Stimulated activated CD8-positive, alpha-beta memory T cell treated with anti-CD3 and anti-CD28 coated beads, Interleukin-4, amount 100 ng/mL, for 24 hours (primary cell): ENCODE data around the gene VPS37B.

Experiments
- DNase-seq: peaks from one replicate; pipeline ENCODE4 v3.0.0-alpha.2; 2020; ENCODE audit warnings: low read depth

The VPS37B gene

GRCh38 chr12:122866379-122866778 is 29.5 kb downstream of the VPS37B start:
- no peak for DNase-seq

- DNase-seq: no peak
Measured at GRCh38 chr12:122865268-122866231, 30.4 kb downstream of the VPS37B start.

DNA sequence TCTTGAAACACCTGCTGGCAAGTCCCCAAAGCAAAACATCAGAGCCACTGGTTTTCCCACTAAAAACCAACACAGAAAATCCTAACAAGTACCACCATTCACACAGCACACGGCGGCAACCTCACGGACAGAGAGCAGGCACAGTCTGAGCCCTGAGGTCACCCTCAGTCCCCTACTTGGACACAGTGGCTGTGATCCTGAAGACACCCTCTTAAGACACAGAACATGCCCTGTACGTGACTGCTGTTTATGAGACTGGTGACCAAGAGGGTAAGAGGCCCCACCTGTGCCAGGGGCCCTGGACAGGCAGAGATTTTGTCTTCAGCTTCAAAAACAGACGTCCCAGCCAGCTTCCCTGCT is 31.1 kb downstream of the VPS37B start:
- no peak for DNase-seq

- DNase-seq: no peak
Measured at GRCh38 chr12:122862872-122863701, 32.8 kb downstream of the VPS37B start.

- no peak for DNase-seq
Measured at GRCh38 chr12:122862110-122862634, 33.8 kb downstream of the VPS37B start.

DNA sequence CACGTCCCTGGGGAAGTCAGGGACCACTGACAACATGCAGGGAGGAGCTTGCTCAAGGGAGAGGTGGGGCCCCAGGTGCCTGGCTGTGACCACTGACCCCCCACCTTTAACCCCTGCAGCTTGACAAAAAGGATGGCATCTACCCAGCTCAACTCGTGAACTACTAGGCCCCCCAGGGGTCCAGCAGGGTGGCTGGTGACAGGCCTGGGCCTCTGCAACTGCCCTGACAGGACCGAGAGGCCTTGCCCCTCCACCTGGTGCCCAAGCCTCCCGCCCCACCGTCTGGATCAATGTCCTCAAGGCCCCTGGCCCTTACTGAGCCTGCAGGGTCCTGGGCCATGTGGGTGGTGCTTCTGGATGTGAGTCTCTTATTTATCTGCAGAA is 34.3 kb downstream of the VPS37B start:
- DNase-seq: no peak

DNA sequence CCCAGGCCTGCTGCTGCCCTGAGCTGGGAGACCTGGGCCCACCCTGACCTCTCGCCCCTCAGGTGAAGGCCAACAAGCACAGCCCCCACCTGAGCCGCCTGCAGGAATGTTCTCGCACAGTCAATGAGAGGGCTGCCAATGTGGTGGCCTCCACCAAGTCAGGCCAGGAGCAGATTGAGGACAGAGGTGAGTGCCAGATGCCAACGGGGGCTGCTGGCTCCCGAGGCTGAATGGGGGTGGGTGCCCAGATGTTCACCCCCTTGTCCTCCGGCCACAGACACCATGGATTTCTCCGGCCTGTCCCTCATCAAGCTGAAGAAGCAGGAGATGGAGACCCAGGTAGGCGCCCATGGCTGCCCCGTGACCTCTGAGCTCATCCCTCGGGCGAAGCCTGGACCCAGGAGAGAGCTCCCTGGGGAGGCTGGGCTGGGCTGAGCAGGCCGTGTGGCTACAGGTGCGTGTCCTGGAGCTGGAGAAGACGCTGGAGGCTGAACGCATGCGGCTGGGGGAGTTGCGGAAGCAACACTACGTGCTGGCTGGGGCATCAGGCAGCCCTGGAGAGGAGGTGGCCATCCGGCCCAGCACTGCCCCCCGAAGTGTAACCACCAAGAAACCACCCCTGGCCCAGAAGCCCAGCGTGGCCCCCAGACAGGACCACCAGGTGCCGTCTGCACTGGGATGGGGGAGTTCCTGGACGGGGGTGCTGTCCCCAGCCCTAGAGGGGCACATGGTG is 34.9 kb downstream of the VPS37B start:
- no peak for DNase-seq

- DNase-seq: peak; percentile 75
Measured at GRCh38 chr12:122860040-122860853, 35.7 kb downstream of the VPS37B start.

- DNase-seq: no peak
Measured at GRCh38 chr12:122859303-122860039, 36.5 kb downstream of the VPS37B start.

- no peak for DNase-seq
Measured at GRCh38 chr12:122858591-122859302, 37.2 kb downstream of the VPS37B start.

- DNase-seq: no peak
Measured at GRCh38 chr12:122858171-122858570, 37.8 kb downstream of the VPS37B start.

GRCh38 chr12:122856999-122857671 is 38.8 kb downstream of the VPS37B start:
- DNase-seq: no peak

DNA sequence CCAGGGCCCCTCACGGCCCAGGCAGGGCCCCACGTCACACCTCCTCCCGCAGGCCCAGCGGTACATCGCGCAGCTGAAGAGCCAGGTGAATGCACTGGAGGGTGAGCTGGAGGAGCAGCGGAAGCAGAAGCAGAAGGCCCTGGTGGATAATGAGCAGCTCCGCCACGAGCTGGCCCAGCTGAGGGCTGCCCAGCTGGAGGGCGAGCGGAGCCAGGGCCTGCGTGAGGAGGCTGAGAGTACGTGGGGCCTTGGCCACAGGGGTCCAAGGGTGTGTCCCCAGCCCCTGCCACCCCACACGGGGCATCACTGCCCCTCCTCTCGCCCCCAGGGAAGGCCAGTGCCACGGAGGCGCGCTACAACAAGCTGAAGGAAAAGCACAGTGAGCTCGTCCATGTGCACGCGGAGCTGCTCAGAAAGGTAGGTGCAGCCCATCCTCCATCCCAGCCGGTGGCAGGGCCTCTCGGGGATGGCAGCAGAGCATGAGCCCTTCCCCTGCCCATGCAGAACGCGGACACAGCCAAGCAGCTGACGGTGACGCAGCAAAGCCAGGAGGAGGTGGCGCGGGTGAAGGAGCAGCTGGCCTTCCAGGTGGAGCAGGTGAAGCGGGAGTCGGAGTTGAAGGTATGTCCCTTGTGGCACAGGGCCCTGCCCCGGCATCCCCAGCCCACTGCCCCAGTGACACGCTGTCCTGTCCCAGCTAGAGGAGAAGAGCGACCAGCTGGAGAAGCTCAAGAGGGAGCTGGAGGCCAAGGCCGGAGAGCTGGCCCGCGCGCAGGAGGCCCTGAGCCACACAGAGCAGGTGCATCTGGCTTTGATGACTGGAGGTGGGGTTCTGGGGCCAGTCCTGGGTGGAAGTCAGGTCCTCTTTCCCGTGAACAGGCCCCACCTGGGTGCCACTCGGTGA is 39.7 kb downstream of the VPS37B start:
- no peak for DNase-seq

DNA sequence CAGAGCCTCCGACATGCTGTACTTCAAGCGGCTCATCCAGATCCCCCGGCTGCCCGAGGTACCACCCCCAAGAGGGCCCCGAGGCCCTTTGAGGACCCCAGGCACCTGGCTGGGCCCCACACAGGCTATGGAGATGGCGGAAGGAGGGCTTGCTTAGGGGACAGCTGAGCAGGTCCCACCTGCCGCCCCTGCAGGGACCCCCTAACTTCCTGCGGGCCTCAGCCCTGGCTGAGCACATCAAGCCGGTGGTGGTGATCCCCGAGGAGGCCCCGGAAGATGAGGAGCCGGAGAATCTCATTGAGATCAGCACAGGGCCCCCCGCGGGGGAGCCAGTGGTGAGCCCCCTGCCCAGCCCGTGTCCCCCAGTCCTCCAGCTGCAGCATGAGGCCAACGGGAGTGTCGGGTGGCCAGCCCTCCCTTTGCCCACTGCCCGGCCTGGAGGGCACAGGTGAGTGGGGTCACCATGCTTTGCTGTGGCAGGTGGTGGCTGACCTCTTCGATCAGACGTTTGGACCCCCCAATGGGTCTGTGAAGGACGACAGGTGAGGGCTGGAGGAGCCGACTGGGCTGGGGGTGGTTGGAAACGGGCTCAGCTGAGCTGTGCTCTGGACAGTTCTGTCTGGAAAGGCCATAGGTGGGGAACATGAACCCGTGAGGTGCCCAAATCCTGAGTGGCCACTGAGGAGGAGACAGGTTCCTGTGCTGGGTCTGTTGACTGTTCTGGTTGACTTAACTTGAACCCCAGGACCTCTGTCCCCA is 40.7 kb downstream of the VPS37B start:
- DNase-seq: no peak

GRCh38 chr12:122854554-122854953 is 41.4 kb downstream of the VPS37B start:
- no peak for DNase-seq

GRCh38 chr12:122853582-122854245 is 42.2 kb downstream of the VPS37B start:
- DNase-seq: no peak
